GM12891 (cell line): Measurements from ENCODE around the gene LILRB4.
A peak's percentile ranks its signal among the peaks of the same experiment; 100 is the strongest.
"Not testable (repeated sequence)": the region's sequence is repeated elsewhere in the genome, so short reads cannot be mapped to it uniquely, and the experiment has no call there.

Source experiments
- PAX5 ChIP-seq: IDR thresholded peaks from 2 replicates; pipeline ENCODE4 v1.6.1; 2011; ENCODE audit warnings: low read length, moderate library complexity, mild to moderate bottlenecking; ENCODE audit not compliant: insufficient read depth, severe bottlenecking
- POLR2A ChIP-seq: IDR thresholded peaks from 2 replicates; pipeline ENCODE4 v1.6.1; 2011; ENCODE audit warnings: low read depth, low read length, control low read depth
- POLR2AphosphoS5 ChIP-seq: IDR thresholded peaks from 2 replicates; pipeline ENCODE4 v1.6.1; 2011; ENCODE audit warnings: low read depth, low read length, control low read depth
- POU2F2 ChIP-seq: IDR thresholded peaks from 2 replicates; pipeline ENCODE4 v1.6.1; 2011; ENCODE audit warnings: low read depth, mild to moderate bottlenecking, control low read depth, low read length, moderate library complexity
- SPI1 ChIP-seq: IDR thresholded peaks from 2 replicates; pipeline ENCODE4 v1.6.1; 2011; ENCODE audit warnings: low read depth, low read length, control low read depth
- TAF1 ChIP-seq: IDR thresholded peaks from 2 replicates; pipeline ENCODE4 v1.6.1; 2011; ENCODE audit warnings: low read depth, low read length, control low read depth

- TF ChIP-seq POLR2A: 0 out of 2 replicates have a peak, but pooled peaks have one; percentile 23
- not testable (repeated sequence) for TF ChIP-seq POLR2AphosphoS5, TAF1, SPI1, PAX5, POU2F2
Observed at GRCh38 chr19:54636081-54636480, 26.7 kb upstream of the LILRB4 start.
